Measurements from ENCODE around the gene PKD1L1.

Gene PKD1L1

GRCh38 chr7:47814905-47815613, 133.2 kb downstream of the PKD1L1 start:
- in situ Hi-C loops (cut with MboI; ENCODE audit: low sequenced_read_pairs), result loop anchor here (10.0 kb wide), 1 partner anchor 340 kb away; no protein-coding TSS in a partner anchor
- no peak for DNase-seq (ENCODE audit: low spot score in 2 of 2)

GRCh38 chr7:47813620-47814260, 134.5 kb downstream of the PKD1L1 start:
- Histone ChIP-seq H3K4me3 (no peak overlapping the region), H3K9me3 (no peaks in the 10 kb centered on the region), H3K36me3 (replicated peaks) (no peaks in the 10 kb centered on the region), H3K4me1 (no peaks in the 10 kb centered on the region), H3K27me3 (ENCODE audit: low read depth) (no peaks in the 10 kb centered on the region)
- in situ Hi-C loops (cut with MboI; ENCODE audit: low sequenced_read_pairs), result loop anchor here (10.0 kb wide), 1 partner anchor 339 kb away; no protein-coding TSS in a partner anchor
- no peak for DNase-seq (ENCODE audit: low spot score in 2 of 2)

More at GRCh38 chr7:47814905-47815613, 133.2 kb downstream of the PKD1L1 start:
- H3K27me3 ChIP-seq (ENCODE audit: low read depth), result no peaks in the 10 kb centered on the region
- no peaks in the 10 kb centered on the region for H3K9me3 ChIP-seq
- no peaks in the 10 kb centered on the region for H3K36me3 ChIP-seq (replicated peaks)
- H3K4me1 ChIP-seq, result no peaks in the 10 kb centered on the region
- no peak overlapping the region for H3K4me3 ChIP-seq

GRCh38 chr7:47812429-47813136, 135.7 kb downstream of the PKD1L1 start:
- no peak for DNase-seq (ENCODE audit: low spot score in 2 of 2)
- H3K36me3 ChIP-seq (replicated peaks), result no peaks in the 10 kb centered on the region
- in situ Hi-C loops (cut with MboI; ENCODE audit: low sequenced_read_pairs), result loop anchor here (10.0 kb wide), 1 partner anchor 338 kb away; no protein-coding TSS in a partner anchor
- no peak overlapping the region for H3K4me3 ChIP-seq
- no peaks in the 10 kb centered on the region for H3K27me3 ChIP-seq (ENCODE audit: low read depth)
- no peaks in the 10 kb centered on the region for H3K9me3 ChIP-seq
- H3K4me1 ChIP-seq, result no peaks in the 10 kb centered on the region

GRCh38 chr7:47811632-47812380, 136.5 kb downstream of the PKD1L1 start:
- Histone ChIP-seq H3K36me3 (replicated peaks) (no peaks in the 10 kb centered on the region), H3K9me3 (no peaks in the 10 kb centered on the region), H3K4me3 (no peak overlapping the region), H3K27me3 (ENCODE audit: low read depth) (no peaks in the 10 kb centered on the region), H3K4me1 (no peaks in the 10 kb centered on the region)
- in situ Hi-C loops (cut with MboI; ENCODE audit: low sequenced_read_pairs), result loop anchor here (10.0 kb wide), 1 partner anchor 337 kb away; no protein-coding TSS in a partner anchor
- no peak for DNase-seq (ENCODE audit: low spot score in 2 of 2)

- in situ Hi-C loops (cut with MboI; ENCODE audit: low sequenced_read_pairs), result no loop called here
- DNase-seq (ENCODE audit: low spot score in 2 of 2), result no peak
- H3K4me1 ChIP-seq, result no peaks in the 10 kb centered on the region
Measured at GRCh38 chr7:47809387-47809786, 138.9 kb downstream of the PKD1L1 start.

GRCh38 chr7:47808321-47808720, 139.9 kb downstream of the PKD1L1 start:
- Histone ChIP-seq H3K9me3 (no peaks in the 10 kb centered on the region), H3K36me3 (replicated peaks) (no peaks in the 10 kb centered on the region), H3K4me3 (no peak overlapping the region), H3K27me3 (ENCODE audit: low read depth) (no peaks in the 10 kb centered on the region), H3K4me1 (no peaks in the 10 kb centered on the region)
- in situ Hi-C loops (cut with MboI; ENCODE audit: low sequenced_read_pairs), result no loop called here
- DNase-seq (ENCODE audit: low spot score in 2 of 2), result no peak

More at GRCh38 chr7:47809387-47809786, 138.9 kb downstream of the PKD1L1 start:
- no peaks in the 10 kb centered on the region for H3K9me3 ChIP-seq
- no peak overlapping the region for H3K4me3 ChIP-seq
- no peaks in the 10 kb centered on the region for H3K27me3 ChIP-seq (ENCODE audit: low read depth)
- H3K36me3 ChIP-seq (replicated peaks), result no peaks in the 10 kb centered on the region

- no peak overlapping the region for H3K4me3 ChIP-seq
- in situ Hi-C loops (cut with MboI; ENCODE audit: low sequenced_read_pairs), result no loop called here
Measured at GRCh38 chr7:47807756-47808155, 140.5 kb downstream of the PKD1L1 start.

GRCh38 chr7:47807126-47807525, 141.1 kb downstream of the PKD1L1 start:
- H3K4me1 ChIP-seq, result no peaks in the 10 kb centered on the region
- in situ Hi-C loops (cut with MboI; ENCODE audit: low sequenced_read_pairs), result no loop called here

More at GRCh38 chr7:47807756-47808155, 140.5 kb downstream of the PKD1L1 start:
- Histone ChIP-seq H3K9me3 (no peaks in the 10 kb centered on the region), H3K4me1 (no peaks in the 10 kb centered on the region), H3K27me3 (ENCODE audit: low read depth) (no peaks in the 10 kb centered on the region), H3K36me3 (replicated peaks) (no peaks in the 10 kb centered on the region)
- DNase-seq (ENCODE audit: low spot score in 2 of 2), result peak in 1 of 2 experiments; percentile 24

GRCh38 chr7:47806701-47807103, 141.6 kb downstream of the PKD1L1 start:
- in situ Hi-C loops (cut with MboI; ENCODE audit: low sequenced_read_pairs), result no loop called here
- Histone ChIP-seq H3K4me1 (no peaks in the 10 kb centered on the region), H3K9me3 (no peaks in the 10 kb centered on the region), H3K36me3 (replicated peaks) (no peaks in the 10 kb centered on the region), H3K4me3 (no peak overlapping the region), H3K27me3 (ENCODE audit: low read depth) (no peaks in the 10 kb centered on the region)
- DNase-seq (ENCODE audit: low spot score in 2 of 2), result no peak

More at GRCh38 chr7:47807126-47807525, 141.1 kb downstream of the PKD1L1 start:
- Histone ChIP-seq H3K9me3 (no peaks in the 10 kb centered on the region), H3K36me3 (replicated peaks) (no peaks in the 10 kb centered on the region), H3K27me3 (ENCODE audit: low read depth) (no peaks in the 10 kb centered on the region), H3K4me3 (no peak overlapping the region)
- DNase-seq (ENCODE audit: low spot score in 2 of 2), result no peak

- Histone ChIP-seq H3K4me3 (no peak overlapping the region), H3K4me1 (no peaks in the 10 kb centered on the region), H3K9me3 (no peaks in the 10 kb centered on the region), H3K36me3 (replicated peaks) (no peaks in the 10 kb centered on the region), H3K27me3 (ENCODE audit: low read depth) (no peaks in the 10 kb centered on the region)
- in situ Hi-C loops (cut with MboI; ENCODE audit: low sequenced_read_pairs), result no loop called here
- no peak for DNase-seq (ENCODE audit: low spot score in 2 of 2)
Measured at GRCh38 chr7:47804767-47805545, 143.3 kb downstream of the PKD1L1 start.

- DNase-seq (ENCODE audit: low spot score in 2 of 2), result no peak
- no peaks in the 10 kb centered on the region for H3K27me3 ChIP-seq (ENCODE audit: low read depth)
- no peaks in the 10 kb centered on the region for H3K9me3 ChIP-seq
- no peaks in the 10 kb centered on the region for H3K36me3 ChIP-seq (replicated peaks)
- no peaks in the 10 kb centered on the region for H3K4me1 ChIP-seq
- in situ Hi-C loops (cut with MboI; ENCODE audit: low sequenced_read_pairs), result no loop called here
- H3K4me3 ChIP-seq, result no peak overlapping the region
Measured at GRCh38 chr7:47803846-47804245, 144.4 kb downstream of the PKD1L1 start.

- H3K36me3 ChIP-seq (replicated peaks), result no peaks in the 10 kb centered on the region
- no peaks in the 10 kb centered on the region for H3K27me3 ChIP-seq (ENCODE audit: low read depth)
- H3K4me1 ChIP-seq, result no peaks in the 10 kb centered on the region
- no peaks in the 10 kb centered on the region for H3K9me3 ChIP-seq
- no peak overlapping the region for H3K4me3 ChIP-seq
- in situ Hi-C loops (cut with MboI; ENCODE audit: low sequenced_read_pairs), result no loop called here
- DNase-seq (ENCODE audit: low spot score in 2 of 2), result no peak
Measured at GRCh38 chr7:47803025-47803424, 145.2 kb downstream of the PKD1L1 start.

GRCh38 chr7:47801423-47801822, 146.8 kb downstream of the PKD1L1 start:
- no peaks in the 10 kb centered on the region for H3K4me1 ChIP-seq
- no peaks in the 10 kb centered on the region for H3K27me3 ChIP-seq (ENCODE audit: low read depth)
- in situ Hi-C loops (cut with MboI; ENCODE audit: low sequenced_read_pairs), result no loop called here
- H3K9me3 ChIP-seq, result no peaks in the 10 kb centered on the region
- no peak overlapping the region for H3K4me3 ChIP-seq
- no peaks in the 10 kb centered on the region for H3K36me3 ChIP-seq (replicated peaks)
- no peak for DNase-seq (ENCODE audit: low spot score in 2 of 2)
